IgD-negative memory B cell (primary cell): ENCODE results near the gene PPP4C. TPM values are rescaled to one million over a fixed set of nuclear protein-coding genes. Genes with fewer than 3 reads are reported as not detected.

Source experiments
- H3K27ac Mint-ChIP-seq, 3 donors: one replicate each; pipeline ENCODE4 v1.8.0; 2020 to 2022; ENCODE audit warnings: mild to moderate bottlenecking in 3 of 3, mixed read lengths in 3 of 3, moderate library complexity in 1 of 3
- H3K27me3 Mint-ChIP-seq: one replicate; pipeline ENCODE4 v1.8.0; 2021; ENCODE audit warnings: mixed read lengths
- H3K36me3 Mint-ChIP-seq: one replicate; pipeline ENCODE4 v1.8.0; 2020; ENCODE audit warnings: mild to moderate bottlenecking, mixed read lengths
- H3K4me1 Mint-ChIP-seq, 3 donors: one replicate each; pipeline ENCODE4 v1.8.0; 2020 to 2022; ENCODE audit warnings: mixed read lengths in 3 of 3, mild to moderate bottlenecking in 1 of 3
- H3K4me3 Mint-ChIP-seq, 4 donors: one replicate each; pipeline ENCODE4 v1.8.0; 2020 to 2022; ENCODE audit warnings: mild to moderate bottlenecking in 4 of 4, mixed read lengths in 4 of 4, moderate library complexity in 3 of 4
- H3K9me3 Mint-ChIP-seq, 3 donors: one replicate each; pipeline ENCODE4 v1.8.0; 2020 to 2021; ENCODE audit warnings: mixed read lengths in 3 of 3, mild to moderate bottlenecking in 1 of 3
- polyA plus RNA-seq: library from polyadenylated mRNA; unstranded; fragments of 300-500 nt; fragmentation: Illumina TruSeq; gene quantifications from one replicate; pipeline ENCODE4 v1.2.3, GENCODE V29; 2021

Gene PPP4C
- polyA plus RNA-seq, 1 donor from 2014 or later = 187 TPM

DNA sequence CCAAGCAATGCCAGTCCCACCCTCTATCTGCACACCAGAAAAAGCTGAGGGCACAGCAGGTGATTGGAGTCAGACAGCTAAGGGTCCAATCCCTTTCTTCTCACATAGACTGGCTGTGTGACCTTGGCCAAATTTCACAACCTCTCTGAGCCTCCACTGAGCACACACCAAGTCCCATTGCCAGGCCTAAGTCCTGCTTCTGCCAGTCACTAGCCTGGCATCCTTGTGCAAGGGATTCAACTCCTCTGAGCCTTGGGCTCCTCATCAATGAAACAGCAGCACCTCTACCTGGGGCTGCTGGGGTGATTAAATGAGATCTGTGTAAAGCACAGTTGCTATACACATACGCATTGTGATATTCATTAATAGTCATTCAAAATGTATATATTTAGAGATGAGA lies 29.2 kb upstream of the PPP4C start:
- H3K4me1 Mint-ChIP-seq = peaks cover 0 to 6% (median 2%) of the 10 kb centered on the region in 3 donors
- no peak overlapping the region for H3K27ac Mint-ChIP-seq
- no peaks in the 10 kb centered on the region for H3K9me3 Mint-ChIP-seq
- peak overlapping the region in 1 of 4 donors; percentile 47 for H3K4me3 Mint-ChIP-seq
- H3K27me3 Mint-ChIP-seq = peaks cover 2% of the 10 kb centered on the region
- peaks cover 3% of the 10 kb centered on the region for H3K36me3 Mint-ChIP-seq

DNA sequence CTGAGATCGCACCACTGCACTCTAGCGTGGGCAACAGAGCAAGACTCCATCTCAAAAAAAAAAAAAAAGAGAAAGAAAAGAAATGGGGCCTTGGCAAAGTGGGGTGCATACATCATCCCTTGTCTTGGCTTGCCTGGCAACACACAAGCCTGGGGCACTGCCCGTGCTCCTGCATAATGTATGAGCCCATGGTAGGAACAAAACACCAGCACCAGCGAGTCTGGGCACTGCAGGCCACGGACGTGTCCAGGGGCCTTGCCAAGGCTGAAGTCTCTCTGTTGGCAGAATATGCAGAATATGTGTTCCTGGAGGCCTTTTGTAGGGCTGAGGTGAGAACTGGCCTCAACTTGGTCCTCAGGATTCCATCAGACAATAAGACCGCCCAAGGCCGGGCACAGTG lies 25.9 kb upstream of the PPP4C start:
- no peaks in the 10 kb centered on the region for H3K9me3 Mint-ChIP-seq

DNA sequence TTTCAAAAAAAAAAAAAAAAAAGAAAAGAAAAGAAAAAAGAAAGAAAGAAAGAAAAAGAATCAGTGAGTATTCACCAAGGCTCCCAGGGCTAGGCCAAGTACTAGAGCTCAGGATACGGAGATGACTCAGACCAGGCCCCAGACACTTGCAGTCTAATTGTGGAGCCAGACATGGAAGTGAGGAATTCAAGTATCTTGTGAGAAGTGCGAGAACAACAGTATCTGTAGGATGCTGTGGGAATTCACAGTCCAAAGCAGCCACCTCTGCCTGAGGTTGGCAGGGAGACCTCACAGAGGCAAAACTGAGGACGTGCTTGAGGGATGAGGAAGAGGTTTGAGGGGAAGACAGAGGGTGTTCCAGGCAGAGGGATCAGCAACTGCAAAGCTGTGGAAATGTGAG lies 24.3 kb upstream of the PPP4C start:
- Mint-ChIP-seq H3K9me3 (no peaks in the 10 kb centered on the region), H3K4me1 (peaks cover 7 to 9% (median 7%) of the 10 kb centered on the region in 3 donors), H3K27me3 (peaks cover 3% of the 10 kb centered on the region), H3K27ac (peak overlapping the region in 1 of 3 donors; percentile 98), H3K36me3 (peaks cover 3% of the 10 kb centered on the region), H3K4me3 (peak overlapping the region; percentile 1 to 80 (median 36))

More for the DNA sequence above, 25.9 kb upstream of the PPP4C start:
- peaks cover 3% of the 10 kb centered on the region for H3K27me3 Mint-ChIP-seq
- peaks cover 7 to 9% (median 7%) of the 10 kb centered on the region in 3 donors for H3K4me1 Mint-ChIP-seq
- H3K27ac Mint-ChIP-seq = peak overlapping the region; percentile 31 to 99 (median 33)
- peak overlapping the region in 1 of 4 donors; percentile 85 for H3K4me3 Mint-ChIP-seq
- H3K36me3 Mint-ChIP-seq = peaks cover 3% of the 10 kb centered on the region

DNA sequence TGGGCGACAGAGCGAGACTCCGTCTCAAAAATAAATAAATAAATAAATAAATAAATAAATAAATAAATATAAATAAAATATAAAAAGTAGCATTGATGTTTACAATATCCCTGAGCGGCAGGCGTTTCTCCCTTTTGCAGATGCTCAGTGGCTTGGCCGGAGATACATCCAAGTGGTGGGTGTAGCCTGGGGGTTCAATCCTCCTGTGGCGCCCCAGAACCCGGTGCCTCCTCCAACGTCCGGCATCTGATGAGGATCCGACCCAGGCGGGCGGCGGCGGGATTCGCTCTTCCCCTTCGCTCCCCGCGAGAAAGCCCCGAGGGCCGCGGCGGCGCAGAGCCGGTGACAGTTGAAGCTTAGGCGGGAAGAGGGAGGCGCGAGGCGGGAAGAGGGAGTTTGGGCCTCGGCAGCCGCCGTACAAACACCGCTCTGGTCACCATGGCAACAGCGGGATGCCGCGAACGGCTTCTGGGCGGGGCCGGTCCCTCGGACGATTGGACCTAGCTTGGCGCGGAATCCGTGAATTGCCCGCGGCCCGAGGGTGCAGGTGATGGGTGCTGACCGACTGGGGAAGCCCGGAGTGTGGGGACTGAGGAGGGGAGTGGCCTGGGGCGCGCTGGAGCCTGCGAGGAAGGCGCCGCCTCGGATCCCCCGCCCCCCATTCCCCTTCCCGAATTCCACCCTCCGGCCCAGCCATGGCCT lies 23.0 kb upstream of the PPP4C start:
- Mint-ChIP-seq H3K4me3 (peak overlapping the region; percentile 86 to 96 (median 89)), H3K27ac (peak overlapping the region; percentile 96 to 98 (median 97)), H3K36me3 (peaks cover 3% of the 10 kb centered on the region), H3K4me1 (peaks cover 7 to 9% (median 7%) of the 10 kb centered on the region in 3 donors), H3K27me3 (peaks cover 3% of the 10 kb centered on the region), H3K9me3 (no peaks in the 10 kb centered on the region)

DNA sequence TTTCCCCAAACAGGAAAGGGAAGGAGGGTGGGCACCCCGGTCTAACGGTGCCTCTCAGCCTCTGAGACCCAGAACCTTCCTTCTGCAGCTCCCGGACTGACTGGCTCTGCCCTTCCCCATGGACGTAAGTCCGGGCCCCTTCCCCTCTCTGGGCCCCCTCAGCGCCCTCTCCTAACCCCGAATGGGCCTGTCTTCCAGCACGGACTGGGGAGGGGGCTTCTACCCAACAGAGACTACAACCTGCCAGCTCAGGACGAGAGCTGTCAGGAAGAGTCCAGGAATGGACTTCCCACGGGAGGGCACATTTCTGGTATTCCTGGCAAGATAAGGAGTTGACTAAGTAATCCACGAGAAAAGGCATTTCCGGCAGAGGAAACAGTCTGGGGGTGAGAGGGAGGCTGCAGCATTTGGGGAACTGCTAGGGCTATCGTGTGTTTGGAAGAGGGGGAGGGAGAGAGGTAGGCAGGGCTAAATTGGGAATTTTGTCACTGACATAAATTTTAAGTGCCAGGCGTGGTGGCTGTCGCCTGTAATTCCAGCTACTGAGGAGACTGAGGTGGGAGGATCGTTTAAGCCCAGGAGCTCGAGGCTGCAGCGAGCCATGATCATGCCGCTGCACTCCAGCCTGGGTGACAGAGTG lies 22.3 kb upstream of the PPP4C start:
- Mint-ChIP-seq H3K4me1 (peaks cover 7 to 9% (median 7%) of the 10 kb centered on the region in 3 donors), H3K27me3 (peaks cover 3% of the 10 kb centered on the region), H3K27ac (peak overlapping the region; percentile 55 to 98 (median 96)), H3K9me3 (no peaks in the 10 kb centered on the region), H3K4me3 (peak overlapping the region; percentile 61 to 91 (median 87)), H3K36me3 (peaks cover 3% of the 10 kb centered on the region)

DNA sequence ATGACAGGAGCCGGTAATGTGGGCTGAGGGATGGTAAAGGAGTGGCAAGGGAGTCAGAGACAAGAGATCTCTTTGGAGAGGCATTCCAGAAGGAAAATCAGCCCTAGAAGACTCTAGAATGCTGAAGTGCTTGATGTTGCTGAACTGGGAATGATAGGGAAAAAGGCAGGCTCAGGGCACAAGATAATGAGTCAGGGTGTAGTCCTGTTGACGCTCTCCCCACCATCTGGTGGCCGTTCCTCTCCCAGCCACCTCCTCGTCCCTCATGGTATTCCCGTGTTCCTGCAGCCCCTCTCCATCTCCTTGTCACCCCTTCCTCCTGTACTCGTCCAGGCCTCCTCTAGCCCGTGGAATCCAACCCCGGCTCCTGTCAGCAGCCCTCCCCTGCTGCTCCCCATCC lies 21.3 kb upstream of the PPP4C start:
- Mint-ChIP-seq H3K36me3 (peaks cover 2% of the 10 kb centered on the region), H3K27me3 (peaks cover 3% of the 10 kb centered on the region), H3K4me1 (peaks cover 7 to 9% (median 7%) of the 10 kb centered on the region in 3 donors), H3K27ac (peak overlapping the region; percentile 31 to 98 (median 82)), H3K4me3 (peak overlapping the region in 2 of 4 donors; percentile 77 to 88), H3K9me3 (no peaks in the 10 kb centered on the region)

DNA sequence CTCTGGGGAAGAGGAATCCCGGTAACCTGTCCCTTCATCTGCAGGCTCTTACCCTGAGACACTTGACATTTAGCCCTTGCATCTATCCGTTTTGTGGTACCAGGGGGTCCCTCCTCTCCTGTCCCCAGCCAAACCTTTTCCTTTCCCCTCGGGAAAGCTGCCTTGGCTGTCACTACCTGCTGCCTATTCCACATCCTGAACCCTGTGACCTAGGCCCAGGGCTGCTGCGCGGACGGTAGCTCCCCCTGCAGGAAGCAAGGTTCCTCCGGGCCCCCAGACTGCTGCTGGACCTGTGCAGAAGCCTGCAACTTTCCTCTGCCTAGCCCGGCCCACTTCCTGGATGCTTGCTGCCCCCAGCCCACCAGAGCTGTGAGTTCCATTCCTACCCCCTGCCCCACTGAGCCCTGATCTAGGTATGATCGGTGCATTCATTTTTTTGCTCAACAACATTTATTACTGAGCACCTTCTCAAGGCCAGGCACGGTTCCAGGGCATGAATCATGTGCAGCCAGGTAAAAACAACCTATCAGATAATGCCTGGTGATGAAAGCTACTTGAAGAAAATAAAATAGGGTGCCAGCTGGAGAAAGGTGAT lies 20.7 kb upstream of the PPP4C start:
- Mint-ChIP-seq H3K27me3 (peaks cover 3% of the 10 kb centered on the region), H3K27ac (peak overlapping the region in 2 of 3 donors; percentile 31 to 98), H3K4me3 (peak overlapping the region in 2 of 4 donors; percentile 68 to 88), H3K36me3 (peaks cover 2% of the 10 kb centered on the region), H3K4me1 (peaks cover 7 to 9% (median 7%) of the 10 kb centered on the region in 3 donors), H3K9me3 (no peaks in the 10 kb centered on the region)

DNA sequence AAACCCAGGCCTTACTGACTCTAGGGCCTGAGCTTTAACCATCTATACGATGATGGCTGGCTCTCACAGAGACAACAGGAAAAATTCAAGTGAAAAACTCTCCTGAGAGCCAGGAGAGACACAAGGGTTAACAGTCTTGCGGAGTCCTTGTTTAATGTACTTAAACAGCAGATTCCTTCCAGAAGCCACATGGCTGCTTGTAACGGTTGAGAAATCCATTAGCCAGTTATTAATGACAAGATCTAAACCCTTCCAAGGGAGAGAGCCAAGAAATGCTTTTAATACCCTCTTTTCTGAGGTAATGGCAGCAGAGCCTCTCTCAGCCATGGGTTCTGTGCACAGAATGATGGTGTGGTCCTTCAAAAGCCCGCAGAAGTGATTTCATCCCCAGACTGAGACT lies 15.4 kb upstream of the PPP4C start:
- H3K36me3 Mint-ChIP-seq = peaks cover 1% of the 10 kb centered on the region
- H3K27me3 Mint-ChIP-seq = no peaks in the 10 kb centered on the region
- H3K27ac Mint-ChIP-seq = peak overlapping the region in 1 of 3 donors; percentile 78

DNA sequence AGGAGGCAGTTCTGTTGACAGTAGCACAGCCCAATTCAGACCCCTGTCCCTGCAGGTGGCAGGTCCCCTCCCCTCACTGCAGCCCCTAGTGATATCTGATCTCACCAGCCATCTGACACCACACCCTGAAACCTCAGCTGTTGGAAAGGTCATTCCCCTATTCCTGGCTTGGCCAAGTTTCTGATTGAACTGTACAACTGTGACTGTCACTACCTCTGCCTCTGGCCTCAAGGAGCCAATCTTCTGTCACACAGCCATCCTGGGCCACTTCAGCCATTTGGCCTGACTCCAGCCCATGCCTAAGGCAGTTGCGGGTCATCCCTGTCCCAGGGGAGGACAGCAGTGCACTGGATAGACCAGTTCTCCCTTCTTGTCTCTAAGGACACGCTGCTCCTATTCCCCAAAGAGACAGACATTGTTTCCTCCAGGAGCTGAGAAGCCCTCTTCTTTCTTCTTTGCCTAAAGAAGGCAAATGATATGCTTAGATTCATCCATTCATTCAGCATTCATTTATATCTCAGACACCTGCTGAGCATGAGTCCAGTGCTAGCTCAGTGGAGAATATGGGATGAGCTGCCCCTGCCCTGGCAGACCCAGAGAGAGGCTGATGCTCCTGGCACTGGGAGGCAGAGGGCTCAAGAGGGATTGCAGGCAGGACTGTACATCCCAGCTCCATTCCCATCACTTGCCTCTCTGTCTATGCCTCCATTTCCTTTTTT lies 14.8 kb upstream of the PPP4C start:
- Mint-ChIP-seq H3K36me3 (peaks cover 1% of the 10 kb centered on the region), H3K27ac (peak overlapping the region in 1 of 3 donors; percentile 78), H3K27me3 (no peaks in the 10 kb centered on the region), H3K4me3 (peak overlapping the region in 1 of 4 donors; percentile 56), H3K4me1 (peaks cover 0 to 5% (median 3%) of the 10 kb centered on the region in 3 donors), H3K9me3 (no peaks in the 10 kb centered on the region)

More for the DNA sequence above, 15.4 kb upstream of the PPP4C start:
- Mint-ChIP-seq H3K9me3 (no peaks in the 10 kb centered on the region), H3K4me3 (peak overlapping the region in 1 of 4 donors; percentile 56), H3K4me1 (peaks cover 0 to 5% (median 3%) of the 10 kb centered on the region in 3 donors)

DNA sequence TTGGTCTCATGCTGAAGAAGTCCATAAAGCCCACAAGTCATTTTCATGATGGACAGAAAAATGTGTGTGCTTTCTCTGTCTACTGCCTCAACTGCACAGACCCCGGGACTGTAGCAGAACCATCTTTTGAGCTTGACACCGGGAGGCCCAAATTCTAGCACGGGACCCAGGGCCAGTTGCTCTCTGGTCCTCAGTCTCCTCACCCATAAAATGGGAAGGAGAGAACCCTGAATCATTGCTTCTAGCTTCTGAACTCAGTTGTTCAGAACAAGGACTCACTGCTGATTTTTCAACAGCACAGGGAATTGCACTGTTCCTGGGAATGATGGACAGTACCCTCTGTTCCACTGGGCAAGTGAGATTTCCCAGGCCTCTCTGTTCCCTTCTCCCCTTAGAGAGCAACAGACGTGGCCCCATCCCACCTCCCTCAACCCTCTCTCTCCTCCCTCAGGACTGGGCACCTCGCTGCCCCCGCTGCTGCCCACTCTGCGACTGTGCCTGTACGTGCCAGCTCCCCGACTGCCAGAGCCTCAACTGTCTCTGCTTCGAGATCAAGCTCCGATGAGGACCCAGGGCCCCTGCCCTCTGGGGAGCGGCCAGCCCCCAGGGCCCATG lies 12.4 kb upstream of the PPP4C start:
- no peaks in the 10 kb centered on the region for H3K9me3 Mint-ChIP-seq
- H3K4me3 Mint-ChIP-seq = peak overlapping the region in 3 of 4 donors; percentile 95 to 100 (median 99)
- H3K36me3 Mint-ChIP-seq = peaks cover 1% of the 10 kb centered on the region
- H3K27ac Mint-ChIP-seq = peak overlapping the region; percentile 97 to 100 (median 99)
- no peaks in the 10 kb centered on the region for H3K27me3 Mint-ChIP-seq
- peaks cover 9 to 13% (median 9%) of the 10 kb centered on the region in 3 donors for H3K4me1 Mint-ChIP-seq

DNA sequence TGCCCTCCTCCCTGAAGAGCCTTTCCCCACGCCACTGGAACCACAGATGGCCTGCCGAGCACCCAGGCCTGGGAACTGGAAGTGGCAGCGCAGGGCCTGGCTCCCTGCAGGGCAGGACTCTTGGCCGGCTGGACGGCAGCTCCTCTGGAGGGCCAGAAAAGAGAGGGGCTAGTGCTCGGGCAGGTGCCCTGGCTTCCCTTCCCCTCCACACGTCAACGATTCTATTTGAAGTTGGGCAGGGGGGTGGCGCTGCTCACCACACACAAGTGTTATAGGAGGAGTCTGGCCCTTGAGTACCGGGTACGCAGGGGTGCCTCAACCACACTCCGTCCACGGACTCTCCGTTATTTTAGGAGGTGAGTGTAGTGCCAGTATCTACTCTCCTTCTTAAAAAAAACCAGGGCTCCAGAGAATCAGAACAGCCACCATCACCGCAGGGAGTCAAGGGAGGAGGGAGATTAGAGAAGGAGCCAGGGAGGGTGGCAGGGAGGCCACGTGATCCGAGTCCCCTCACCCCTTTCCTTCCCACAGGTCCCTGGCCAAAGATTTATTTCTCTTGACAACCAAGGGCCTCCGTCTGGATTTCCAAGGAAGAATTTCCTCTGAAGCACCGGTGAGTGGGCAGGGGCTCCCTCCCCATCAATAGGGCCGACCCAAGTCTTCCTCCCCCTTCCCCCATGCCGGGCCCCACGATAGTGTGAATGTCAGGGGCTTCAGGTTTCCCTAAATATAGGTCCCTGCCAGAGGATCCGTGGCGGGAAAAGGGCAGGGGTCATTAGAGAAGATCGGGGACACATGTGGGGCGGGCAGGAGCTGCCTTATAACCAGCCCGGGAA lies 11.7 kb upstream of the PPP4C start:
- Mint-ChIP-seq H3K27me3 (no peaks in the 10 kb centered on the region), H3K27ac (peak overlapping the region; percentile 97 to 100 (median 99)), H3K4me3 (peak overlapping the region; percentile 95 to 100 (median 100)), H3K9me3 (no peaks in the 10 kb centered on the region), H3K4me1 (peaks cover 12 to 18% (median 14%) of the 10 kb centered on the region in 3 donors), H3K36me3 (peaks cover 4% of the 10 kb centered on the region)

DNA sequence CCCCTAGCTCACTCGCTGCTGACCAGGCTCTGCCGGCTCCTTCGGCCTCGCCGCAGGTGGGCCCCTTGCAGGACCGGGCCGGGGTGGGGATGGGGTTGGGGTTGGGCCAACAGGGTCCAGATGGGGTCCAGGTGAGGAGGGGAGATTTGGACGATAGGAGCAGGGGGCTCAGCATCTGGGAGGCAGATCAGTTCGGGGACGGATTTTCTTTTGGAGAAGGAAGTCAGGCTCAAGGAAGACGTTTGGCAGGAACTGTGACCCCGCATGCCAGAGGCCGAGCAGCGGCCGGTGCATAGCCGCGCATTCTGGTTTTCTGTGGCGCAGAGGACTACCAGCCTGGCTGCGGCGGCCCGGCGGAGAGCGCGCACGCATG lies 11.1 kb upstream of the PPP4C start:
- Mint-ChIP-seq H3K27me3 (no peaks in the 10 kb centered on the region), H3K27ac (peak overlapping the region; percentile 97 to 100 (median 99)), H3K36me3 (peaks cover 4% of the 10 kb centered on the region), H3K4me1 (peaks cover 13 to 18% (median 16%) of the 10 kb centered on the region in 3 donors), H3K4me3 (peak overlapping the region; percentile 95 to 100 (median 100)), H3K9me3 (no peaks in the 10 kb centered on the region)

DNA sequence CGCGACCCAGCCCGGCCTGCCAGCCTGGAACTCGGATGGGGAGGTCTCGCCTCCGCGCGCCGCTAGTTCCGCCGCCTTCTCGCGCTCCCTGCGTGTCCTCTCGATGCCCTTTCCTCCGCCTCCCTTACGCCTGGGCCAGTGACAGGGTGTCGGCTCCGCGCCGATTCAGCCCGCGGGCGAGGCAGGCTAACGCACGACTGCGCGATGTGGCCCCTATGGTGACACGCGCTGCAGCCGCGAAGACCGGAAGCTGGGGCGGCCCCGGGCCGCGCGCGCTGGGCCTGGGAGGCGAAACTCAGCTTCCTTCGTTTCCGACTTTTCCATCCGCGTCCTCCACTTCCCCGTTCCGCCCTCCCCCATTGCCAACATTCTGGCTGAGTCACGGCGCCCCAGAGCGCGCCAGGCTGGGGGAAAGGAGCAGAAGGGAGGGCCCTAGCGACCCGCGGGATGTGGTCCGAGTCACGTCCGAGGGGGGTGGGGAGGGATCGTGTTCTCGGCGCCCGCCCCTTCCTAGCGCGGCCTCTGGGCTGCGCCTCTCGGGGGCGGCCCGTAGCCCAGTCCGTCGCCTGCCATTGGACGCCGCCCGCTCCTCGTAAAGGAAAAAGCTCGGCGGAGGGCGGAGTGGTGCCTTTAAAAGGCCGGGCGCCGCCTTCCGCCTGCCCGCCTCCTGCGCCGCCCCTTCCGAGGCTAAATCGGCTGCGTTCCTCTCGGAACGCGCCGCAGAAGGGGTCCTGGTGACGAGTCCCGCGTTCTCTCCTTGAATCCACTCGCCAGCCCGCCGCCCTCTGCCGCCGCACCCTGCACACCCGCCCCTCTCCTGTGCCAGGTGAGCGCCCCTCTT lies 10.5 kb upstream of the PPP4C start, which contains the start of gene ALDOA:
Gene ALDOA, plus strand, starts transcription at position 659 of the 841 bp plus-strand sequence. CDS start 1,138 bp downstream, outside the sequence.
- Mint-ChIP-seq H3K9me3 (no peaks in the 10 kb centered on the region), H3K36me3 (peaks cover 4% of the 10 kb centered on the region), H3K27ac (peak within 1 kb of the TSS; percentile 97 to 100 (median 99)), H3K4me3 (peak within 1 kb of the TSS; percentile 95 to 100 (median 100)), H3K4me1 (peaks cover 13 to 18% (median 16%) of the 10 kb centered on the region in 3 donors), H3K27me3 (no peaks in the 10 kb centered on the region)
